Ovary (tissue), 9 donors: ENCODE results near the gene MAP1B. TPM values are rescaled to one million over a fixed set of nuclear protein-coding genes. Genes with fewer than 3 reads are reported as not detected.

Experiments
- DNase-seq, 5 donors: peaks; one replicate each; pipeline ENCODE4 v3.0.0-alpha.2; 2019 to 2020
- H3K27ac ChIP-seq, 2 donors: fragments of 200-600 bp; one replicate each; pipeline versions ENCODE4 v1.5.1 to v1.8.0; 2019 to 2022
- H3K27me3 ChIP-seq: fragments of 200-600 bp; one replicate; pipeline ENCODE4 v1.8.0; 2022
- H3K36me3 ChIP-seq: fragments of 200-600 bp; sonication (generic); one replicate; pipeline ENCODE4 v1.5.1; 2019
- H3K4me1 ChIP-seq: one replicate; pipeline ENCODE4 v1.8.1; 2013; ENCODE audit warnings: mild to moderate bottlenecking, moderate library complexity; ENCODE audit not compliant: insufficient read depth
- H3K4me3 ChIP-seq: fragments of 200-600 bp; sonication (generic); one replicate; pipeline ENCODE4 v1.5.1; 2017
- H3K9me3 ChIP-seq, 2 donors: fragments of 200-600 bp in 1 of 2; sonication (generic) in 1 of 2; one replicate each; pipeline versions ENCODE4 v1.5.1 to v1.8.1; 2013 to 2019; ENCODE audit warnings: mild to moderate bottlenecking in 1 of 2, moderate library complexity in 1 of 2
- EP300 ChIP-seq: sonication (generic); formaldehyde crosslinking; IDR thresholded peaks from one replicate; pipeline ENCODE4 v1.6.1; 2017; ENCODE audit warnings: antibody characterized with exemption
- POLR2A ChIP-seq: fragments of 450-650 bp; IDR thresholded peaks from one replicate; pipeline ENCODE4 v1.6.1; 2017; ENCODE audit warnings: antibody characterized with exemption, mild to moderate bottlenecking, moderate library complexity
- WGBS, 3 donors: extraction: QIAGEN DNeasy Blood & Tissue Kit in 1 of 3; methylation state at CpG; one replicate each; pipeline versions ENCODE4 v1.1.5 to v1.1.7; 2013 to 2017; 5-methylcytosine and 5-hydroxymethylcytosine counted together
- intact Hi-C, 4 donors: fragments of 100-400 bp; cut with DNase I; formaldehyde crosslinking; loops; one replicate each; pipeline versions ENCODE4 v1.11.0 to v1.15.1; 2022 to 2023
- polyA plus RNA-seq, 2 donors: library from polyadenylated mRNA; stranded (reverse); fragments of 200-250 nt in 1 of 2; fragments of 350-450 nt in 1 of 2; fragmentation: Illumina TruSeq in 1 of 2; extraction: RNeasy Lipid Tissue Mini Kit (QIAGEN cat#74804) in 1 of 2; gene quantifications; one replicate each; pipeline ENCODE4 v1.2.3, GENCODE V29; 2013 to 2014
- total RNA-seq, 7 donors: library from RNA; depleted of rRNA in 2 of 7; stranded (reverse); fragments of >200 nt in 2 of 7; fragmentation: NEBNext Ultra II Directional in 3 of 7; extraction: Animal tissue kit (Norgen Biotek cat#: 25700) in 3 of 7; gene quantifications; one replicate each; pipeline versions ENCODE4 v1.1.0 to v1.2.4, GENCODE V29; 2016 to 2023
- TF ChIP-seq, protein P1 (sequence below), 3 donors: fragments of 450-650 bp in 2 of 3; fragments of 200-600 bp in 1 of 3; IDR thresholded peaks; one replicate each; pipeline versions ENCODE4 v1.5.1 to v1.8.0; 2016 to 2022; ENCODE audit warnings: antibody characterized with exemption in 3 of 3, mild to moderate bottlenecking in 1 of 3
- donor health status: DM: no; HTN: no; CAD: no; lungs with moderate emphysema.
- donor health status: DM: no; HTN: no; CAD: no.
- donor health status: Bipolar disorder and iron deficiency.
- donor health status: DM: yes; HTN: yes; CAD: no.
- donor health status: DM: no; HTN: no; CAD: no.
- donor health status: DM: yes; HTN: yes; CAD: no.

Gene MAP1B
- total and polyA plus RNA-seq, 9 donors, result 4.4 to 126 (median 47.7) TPM

- Histone ChIP-seq H3K4me1 (peaks cover 4% of the 10 kb centered on the region), H3K27me3 (no peaks in the 10 kb centered on the region), H3K36me3 (no peaks in the 10 kb centered on the region), H3K27ac (peak overlapping the region; percentile 60 to 76), H3K4me3 (peak overlapping the region; percentile 75), H3K9me3 (no peaks in the 10 kb centered on the region)
- intact Hi-C loops, result no loop called here
- DNase-seq, result no peak
- WGBS, 3 donors, result 0% methylated on average over 2 of the region's 2 CpGs
- TF ChIP-seq EP300 (no peak), POLR2A (no peak)
- TF ChIP-seq, protein P1, sequence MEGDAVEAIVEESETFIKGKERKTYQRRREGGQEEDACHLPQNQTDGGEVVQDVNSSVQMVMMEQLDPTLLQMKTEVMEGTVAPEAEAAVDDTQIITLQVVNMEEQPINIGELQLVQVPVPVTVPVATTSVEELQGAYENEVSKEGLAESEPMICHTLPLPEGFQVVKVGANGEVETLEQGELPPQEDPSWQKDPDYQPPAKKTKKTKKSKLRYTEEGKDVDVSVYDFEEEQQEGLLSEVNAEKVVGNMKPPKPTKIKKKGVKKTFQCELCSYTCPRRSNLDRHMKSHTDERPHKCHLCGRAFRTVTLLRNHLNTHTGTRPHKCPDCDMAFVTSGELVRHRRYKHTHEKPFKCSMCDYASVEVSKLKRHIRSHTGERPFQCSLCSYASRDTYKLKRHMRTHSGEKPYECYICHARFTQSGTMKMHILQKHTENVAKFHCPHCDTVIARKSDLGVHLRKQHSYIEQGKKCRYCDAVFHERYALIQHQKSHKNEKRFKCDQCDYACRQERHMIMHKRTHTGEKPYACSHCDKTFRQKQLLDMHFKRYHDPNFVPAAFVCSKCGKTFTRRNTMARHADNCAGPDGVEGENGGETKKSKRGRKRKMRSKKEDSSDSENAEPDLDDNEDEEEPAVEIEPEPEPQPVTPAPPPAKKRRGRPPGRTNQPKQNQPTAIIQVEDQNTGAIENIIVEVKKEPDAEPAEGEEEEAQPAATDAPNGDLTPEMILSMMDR (IDR thresholded peaks at IDR 0.05), result no peak
Observed at GRCh38 chr5:72109062-72109411, 1.8 kb downstream of the MAP1B start.

DNA sequence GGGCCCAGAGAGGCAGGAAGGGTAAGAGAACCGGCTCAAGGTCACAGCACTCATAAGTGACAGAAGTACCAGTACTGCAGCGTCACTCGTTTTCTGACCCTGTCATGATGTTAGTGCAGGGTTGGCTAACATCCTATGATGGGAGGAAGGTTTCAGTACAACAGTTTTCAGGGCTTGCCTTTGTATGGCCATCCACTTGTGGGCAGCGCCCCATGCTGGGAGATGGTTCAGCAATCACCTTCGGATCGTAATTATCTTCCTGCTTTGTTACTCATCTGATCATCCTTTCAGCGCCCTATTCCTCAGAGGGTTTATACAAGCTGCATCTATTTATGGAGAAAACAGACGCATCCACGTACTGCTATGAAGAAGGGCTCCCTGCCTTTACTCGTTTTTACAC is 2.4 kb downstream of the MAP1B start:
- TF ChIP-seq POLR2A (no peak), EP300 (no peak)
- TF ChIP-seq, protein P1 (IDR thresholded peaks at IDR 0.05), result no peak
- WGBS, 3 donors, result 66 to 71% (median 68%) methylated on average over 10 of the region's 10 CpGs
- no peaks in the 10 kb centered on the region for H3K36me3 ChIP-seq
- H3K4me1 ChIP-seq, result peaks cover 4% of the 10 kb centered on the region
- H3K27me3 ChIP-seq, result no peaks in the 10 kb centered on the region
- H3K9me3 ChIP-seq, result no peaks in the 10 kb centered on the region
- no peak overlapping the region for H3K4me3 ChIP-seq
- no peak overlapping the region for H3K27ac ChIP-seq
- intact Hi-C loops, result loop anchor here in 1 of 4 donors (10.0 kb wide), 1 partner anchor 195 kb away; no protein-coding TSS in a partner anchor
- DNase-seq, result no peak

DNA sequence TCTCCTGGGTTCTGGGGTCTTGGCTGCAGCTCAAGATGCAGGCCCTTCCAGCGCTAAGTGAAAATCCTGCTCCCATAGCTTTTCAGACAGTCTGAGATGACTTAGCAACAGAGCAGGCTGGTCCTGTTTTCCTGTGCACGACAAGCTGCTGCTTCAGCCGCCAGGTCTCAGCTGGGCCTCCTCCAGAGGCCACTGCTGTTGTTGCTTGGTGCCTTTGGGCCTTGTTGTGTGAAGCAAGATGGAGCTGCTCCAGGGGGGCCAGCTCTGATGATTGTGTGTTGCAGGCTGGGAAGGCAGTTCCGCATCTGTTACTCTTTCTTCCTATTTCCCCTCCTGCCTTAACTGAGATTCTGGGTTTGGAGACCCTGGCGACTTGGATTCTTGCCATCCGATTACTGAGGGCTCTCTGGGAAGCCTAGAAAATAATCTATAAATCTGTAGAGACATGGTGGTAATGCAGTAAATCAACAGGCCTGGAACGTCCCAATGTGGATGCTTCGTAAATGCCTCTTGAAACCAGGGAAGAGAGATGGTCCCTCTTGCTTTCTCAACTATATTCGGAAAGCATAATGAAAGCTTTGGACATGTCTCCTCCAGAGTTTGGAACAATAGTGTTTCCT is 3.2 kb downstream of the MAP1B start:
- intact Hi-C loops, result loop anchor here in 1 of 4 donors (10.0 kb wide), 1 partner anchor 194 kb away; no protein-coding TSS in a partner anchor
- Histone ChIP-seq H3K27me3 (no peaks in the 10 kb centered on the region), H3K4me3 (no peak overlapping the region), H3K9me3 (no peaks in the 10 kb centered on the region), H3K36me3 (no peaks in the 10 kb centered on the region), H3K27ac (no peak overlapping the region), H3K4me1 (peaks cover 4% of the 10 kb centered on the region)
- TF ChIP-seq EP300 (no peak), POLR2A (no peak)
- TF ChIP-seq, protein P1 (IDR thresholded peaks at IDR 0.05), result no peak
- 82 to 86% (median 85%) methylated on average over 9 of the region's 9 CpGs for whole genome bisulfite sequencing, 3 donors
- no peak for DNase-seq

DNA sequence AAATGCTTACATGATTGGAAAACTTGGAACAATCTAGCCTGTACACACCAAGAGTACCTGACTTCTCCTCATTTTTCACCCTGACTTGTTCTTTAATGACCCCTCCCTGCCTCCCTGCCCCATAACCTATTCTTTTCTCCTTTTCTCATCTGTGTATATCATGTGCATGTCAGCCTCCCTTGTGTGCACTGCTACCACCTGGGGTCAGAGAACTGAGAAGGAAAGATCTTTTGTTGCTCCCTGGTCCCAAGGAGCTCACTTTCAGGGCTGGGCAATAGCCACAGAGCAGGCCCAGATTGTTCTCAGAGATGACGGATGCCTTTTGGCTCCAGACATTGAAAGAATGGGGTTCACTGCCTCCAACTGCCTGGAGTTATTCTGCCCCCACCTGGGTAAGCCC is 5.1 kb downstream of the MAP1B start:
- Histone ChIP-seq H3K9me3 (no peaks in the 10 kb centered on the region), H3K27ac (no peak overlapping the region), H3K4me1 (no peaks in the 10 kb centered on the region), H3K36me3 (no peaks in the 10 kb centered on the region), H3K27me3 (no peaks in the 10 kb centered on the region), H3K4me3 (no peak overlapping the region)
- WGBS, 3 donors, result 89 to 100% (median 92%) methylated on average over 1 of the region's 1 CpG
- intact Hi-C loops, result loop anchor here in 1 of 4 donors (10.0 kb wide), 1 partner anchor 192 kb away; no protein-coding TSS in a partner anchor
- no peak for DNase-seq
- TF ChIP-seq, protein P1 (IDR thresholded peaks at IDR 0.05), result no peak
- TF ChIP-seq EP300 (no peak), POLR2A (no peak)
